H1 (cell line): ENCODE data around the gene CDC45. TPM values are rescaled to one million over a fixed set of nuclear protein-coding genes. Genes with fewer than 3 reads are reported as not detected.

Experiments
- CTCF ChIA-PET: fragments of 300-600 bp; sonication (Branson Sonifier 250); formaldehyde crosslinking; loops from one replicate; lab custom pipeline; 2021; ENCODE audit not compliant: partially characterized antibody; lab: Charles Lee
- POLR2A ChIA-PET: fragments of 300-600 bp; sonication (Branson Sonifier 250); formaldehyde crosslinking; loops from one replicate; lab custom pipeline; 2021; ENCODE audit warnings: inconsistent platforms; ENCODE audit not compliant: partially characterized antibody; lab: Charles Lee
- DNase-seq, 2 experiments: peaks; one replicate each; pipeline versions ENCODE4 v3.0.0 to v3.0.0-alpha.2; 2010 to 2022; ENCODE audit warnings: low spot score in 2 of 2, low read depth in 1 of 2, mixed read lengths in 1 of 2
- FAIRE-seq: peaks from 2 replicates; lab custom pipeline; 2011; peaks lifted over from hg19 to GRCh38; lab: Jason Lieb, UNC
- H2AFZ ChIP-seq: 2 replicates; pipeline ENCODE4 v1.8.1; 2012; ENCODE audit warnings: low read length, inconsistent platforms
- H2AK5ac ChIP-seq: 2 replicates; pipeline ENCODE4 v1.6.1; 2013; ENCODE audit warnings: low read depth, low read length
- H2BK120ac ChIP-seq: replicated peaks from 2 replicates; pipeline ENCODE3; 2013; ENCODE audit warnings: low read depth, low read length, inconsistent platforms
- H2BK12ac ChIP-seq: 2 replicates; pipeline ENCODE4 v1.6.1; 2013; ENCODE audit warnings: low read depth, low read length
- H2BK15ac ChIP-seq: 2 replicates; pipeline ENCODE4 v1.6.1; 2013; ENCODE audit warnings: low read length
- H2BK20ac ChIP-seq: 2 replicates; pipeline ENCODE4 v1.6.1; 2013; ENCODE audit warnings: low read length
- H2BK5ac ChIP-seq: 2 replicates; pipeline ENCODE4 v1.6.1; 2013; ENCODE audit warnings: low read depth, low read length
- H3K14ac ChIP-seq: 2 replicates; pipeline ENCODE4 v1.6.1; 2013; ENCODE audit warnings: inconsistent platforms; ENCODE audit not compliant: insufficient read length
- H3K18ac ChIP-seq: 2 replicates; pipeline ENCODE4 v1.6.1; 2013; ENCODE audit warnings: low read length; ENCODE audit errors: extremely low read depth
- H3K23ac ChIP-seq: 2 replicates; pipeline ENCODE4 v1.6.1; 2013; ENCODE audit warnings: inconsistent platforms; ENCODE audit not compliant: insufficient read length
- H3K23me2 ChIP-seq: 2 replicates; pipeline ENCODE4 v1.6.1; 2013; ENCODE audit warnings: low read depth, low read length
- H3K27ac ChIP-seq: 2 replicates; pipeline ENCODE4 v1.6.1; 2011; ENCODE audit warnings: low read depth, low read length, inconsistent platforms
- H3K27me3 ChIP-seq, 4 experiments: replicated peaks in 1 of 4; 1 replicate in 1 of 4; 2 replicates in 3 of 4; pipeline versions ENCODE4 v1.6.1 to v1.8.1; 2011 to 2013; ENCODE audit warnings: low read length in 3 of 4, mild to moderate bottlenecking in 3 of 4, inconsistent platforms in 2 of 4, mixed read lengths in 2 of 4, moderate library complexity in 1 of 4; ENCODE audit not compliant: control insufficient read depth in 3 of 4, insufficient read depth in 3 of 4; ENCODE audit errors: extremely low read depth in 1 of 4
- H3K36me3 ChIP-seq, 4 experiments: 2 replicates each; pipeline versions ENCODE4 v1.6.1 to v1.8.1; 2011 to 2013; ENCODE audit warnings: mild to moderate bottlenecking in 4 of 4, low read length in 3 of 4, moderate library complexity in 2 of 4, control low read depth in 1 of 4, inconsistent platforms in 1 of 4; ENCODE audit not compliant: insufficient read depth in 4 of 4, control insufficient read depth in 2 of 4
- H3K4ac ChIP-seq: replicated peaks from 2 replicates; pipeline ENCODE3; 2013; ENCODE audit warnings: low read length, low read depth, mixed read lengths, inconsistent platforms; ENCODE audit not compliant: insufficient read length
- H3K4me1 ChIP-seq, 4 experiments: replicated peaks in 1 of 4; 1 replicate in 1 of 4; 2 replicates in 3 of 4; pipeline versions ENCODE4 v1.6.1 to v1.8.1; 2011 to 2013; ENCODE audit warnings: low read length in 3 of 4, inconsistent platforms in 2 of 4, mixed read lengths in 1 of 4; ENCODE audit not compliant: insufficient read depth in 4 of 4, control insufficient read depth in 3 of 4
- H3K4me2 ChIP-seq, 2 experiments: 2 replicates each; pipeline versions ENCODE4 v1.6.1 to v1.8.1; 2011 to 2013; ENCODE audit warnings: low read depth in 2 of 2, low read length in 2 of 2, control low read depth in 1 of 2, inconsistent platforms in 1 of 2, mild to moderate bottlenecking in 1 of 2; ENCODE audit not compliant: insufficient read depth in 1 of 2
- H3K4me3 ChIP-seq, 4 experiments: fragments of 200-600, 300-600 bp in 1 of 4; sonication (generic), shearing (Covaris generic), sonication (Bioruptor Twin) in 1 of 4; 2 replicates each; pipeline versions ENCODE4 v1.5.1 to v1.8.1; 2011 to 2016; ENCODE audit warnings: low read length in 4 of 4, low read depth in 3 of 4, control low read depth in 2 of 4, inconsistent platforms in 2 of 4, mild to moderate bottlenecking in 2 of 4, mixed read lengths in 1 of 4, moderate library complexity in 1 of 4; ENCODE audit not compliant: insufficient read depth in 2 of 4; ENCODE audit errors: extremely low read depth in 1 of 4
- H3K56ac ChIP-seq: replicated peaks from 2 replicates; pipeline ENCODE3; 2013; ENCODE audit warnings: low read depth, mild to moderate bottlenecking, mixed read lengths, low read length, inconsistent platforms; ENCODE audit not compliant: insufficient read length
- H3K79me1 ChIP-seq: 2 replicates; pipeline ENCODE4 v1.6.1; 2013; ENCODE audit warnings: low read depth, low read length, control low read depth
- H3K79me2 ChIP-seq, 2 experiments: 2 replicates each; pipeline versions ENCODE4 v1.6.1 to v1.8.1; 2012 to 2013; ENCODE audit warnings: low read length in 2 of 2, mild to moderate bottlenecking in 2 of 2, inconsistent platforms in 1 of 2; ENCODE audit not compliant: insufficient read depth in 2 of 2, control insufficient read depth in 1 of 2
- H3K9ac ChIP-seq, 4 experiments: replicated peaks in 1 of 4; 1 replicate in 1 of 4; 2 replicates in 3 of 4; pipeline versions ENCODE4 v1.6.1 to v1.8.1; 2011 to 2013; ENCODE audit warnings: low read depth in 3 of 4, low read length in 3 of 4, control low read depth in 2 of 4, mild to moderate bottlenecking in 2 of 4, moderate library complexity in 2 of 4, inconsistent platforms in 1 of 4; ENCODE audit errors: extremely low read depth in 1 of 4
- H3K9me3 ChIP-seq, 2 experiments: 2 replicates each; pipeline versions ENCODE4 v1.6.1 to v1.8.1; 2012 to 2013; ENCODE audit warnings: mild to moderate bottlenecking in 2 of 2, moderate library complexity in 2 of 2, control low read depth in 1 of 2, inconsistent platforms in 1 of 2, low read depth in 1 of 2, low read length in 1 of 2, mixed read lengths in 1 of 2; ENCODE audit not compliant: insufficient read depth in 2 of 2
- H4K20me1 ChIP-seq, 2 experiments: replicated peaks in 1 of 2; 2 replicates each; pipeline versions ENCODE3 to v1.8.1; 2011 to 2013; ENCODE audit warnings: inconsistent platforms in 2 of 2, low read length in 2 of 2, mild to moderate bottlenecking in 1 of 2; ENCODE audit not compliant: insufficient read depth in 2 of 2, control insufficient read depth in 1 of 2
- H4K5ac ChIP-seq: 2 replicates; pipeline ENCODE4 v1.6.1; 2013; ENCODE audit warnings: low read length, low read depth, mixed read lengths, inconsistent platforms; ENCODE audit not compliant: insufficient read length
- H4K8ac ChIP-seq: 2 replicates; pipeline ENCODE4 v1.8.0; 2013; ENCODE audit warnings: mild to moderate bottlenecking, moderate library complexity, low read length, inconsistent platforms; ENCODE audit not compliant: insufficient read depth; ENCODE audit errors: extremely low read depth
- H4K91ac ChIP-seq: replicated peaks from 2 replicates; pipeline ENCODE3; 2013; ENCODE audit warnings: low read length, mixed read lengths, inconsistent platforms; ENCODE audit not compliant: insufficient read length
- CHD1 ChIP-seq: IDR thresholded peaks from 2 replicates; pipeline ENCODE4 v1.6.1; 2012; ENCODE audit warnings: low read depth, low read length, improper control_type of control experiment
- EP300 ChIP-seq, 2 experiments: IDR thresholded peaks; 1 replicate in 1 of 2; 2 replicates in 1 of 2; pipeline ENCODE4 v1.6.1; 2011 to 2012; ENCODE audit warnings: low read depth in 2 of 2, low read length in 2 of 2, mild to moderate bottlenecking in 2 of 2, borderline replicate concordance in 1 of 2, inconsistent platforms in 1 of 2, moderate library complexity in 1 of 2
- FOSL1 ChIP-seq: IDR thresholded peaks from 2 replicates; pipeline ENCODE4 v1.6.1; 2011; ENCODE audit warnings: mild to moderate bottlenecking, low read depth, low read length, moderate library complexity; ENCODE audit not compliant: insufficient read depth
- JUN ChIP-seq: IDR thresholded peaks from 2 replicates; pipeline ENCODE4 v1.6.1; 2011; ENCODE audit warnings: low read depth, mild to moderate bottlenecking, improper control_type of control experiment, low read length
- KDM4A ChIP-seq: IDR thresholded peaks from one replicate; pipeline ENCODE4 v1.7.1; 2012; ENCODE audit warnings: low read depth, mild to moderate bottlenecking, moderate library complexity, low read length, inconsistent platforms; ENCODE audit not compliant: severe bottlenecking
- NANOG ChIP-seq: IDR thresholded peaks from 2 replicates; pipeline ENCODE4 v1.6.1; 2011; ENCODE audit warnings: low read length, low read depth, mild to moderate bottlenecking, inconsistent platforms; ENCODE audit not compliant: insufficient read depth, poor library complexity, severe bottlenecking
- POU5F1 ChIP-seq: IDR thresholded peaks from 2 replicates; pipeline ENCODE4 v1.6.1; 2011; ENCODE audit warnings: low read depth, mild to moderate bottlenecking, low read length, moderate library complexity
- SAP30 ChIP-seq: fragments of 300-600 bp; sonication (generic); IDR thresholded peaks from 2 replicates; pipeline ENCODE4 v1.7.1; 2012; ENCODE audit warnings: low read length, moderate library complexity, mild to moderate bottlenecking, inconsistent platforms; ENCODE audit not compliant: insufficient read depth, insufficient replicate concordance
- SIX5 ChIP-seq: IDR thresholded peaks from 2 replicates; pipeline ENCODE4 v1.6.1; 2011; ENCODE audit warnings: mild to moderate bottlenecking, low read depth, low read length
- SP4 ChIP-seq: IDR thresholded peaks from 2 replicates; pipeline ENCODE4 v1.6.1; 2012; ENCODE audit warnings: low read length, inconsistent platforms
- TAF1 ChIP-seq: IDR thresholded peaks from 2 replicates; pipeline ENCODE4 v1.6.1; 2011; ENCODE audit warnings: mild to moderate bottlenecking, low read depth, low read length
- WGBS, 2 experiments: shearing (Covaris generic) in 1 of 2; methylation state at CpG; one replicate each; pipeline versions ENCODE4 v1.1.6 to v1.1.7; 2013 to 2015; ENCODE audit warnings: low lambda C conversion rate in 2 of 2, mixed read lengths in 2 of 2, inconsistent platforms in 1 of 2, low coverage in 1 of 2, missing lambda C conversion rate in 1 of 2; ENCODE audit not compliant: insufficient replicate concordance in 2 of 2, insufficient coverage in 1 of 2, insufficient read length in 1 of 2; ENCODE audit errors: extremely low coverage in 1 of 2, missing lambda C conversion rate in 1 of 2; 5-methylcytosine and 5-hydroxymethylcytosine counted together
- polyA plus RNA-seq, 7 experiments: library from polyadenylated mRNA; depleted of rRNA in 3 of 7; stranded (reverse) in 5 of 7; unstranded in 2 of 7; fragments of >200 nt in 5 of 7; fragments of 200-250 nt in 2 of 7; gene quantifications; 1 replicate in 5 of 7; 2 replicates in 1 of 7; 4 replicates in 1 of 7; pipeline versions ENCODE4 v1.2.1 to v1.2.3, GENCODE V29; 2011 to 2013; ENCODE audit warnings: missing spikeins in 2 of 7, mixed read lengths in 2 of 7
- total RNA-seq: library from RNA; stranded (reverse); fragmentation: NEBNext Ultra II Directional; extraction: Animal tissue kit (Norgen Biotek cat#: 25700); gene quantifications from 2 replicates; pipeline ENCODE4 v1.2.1, GENCODE V29; 2021

CDC45 gene
- total and polyA plus RNA-seq, 2 of the 8 experiments (the other 6 are each of a cell fraction or from before 2014, with no cell fraction given) = 31.9 to 37.7 TPM

DNA sequence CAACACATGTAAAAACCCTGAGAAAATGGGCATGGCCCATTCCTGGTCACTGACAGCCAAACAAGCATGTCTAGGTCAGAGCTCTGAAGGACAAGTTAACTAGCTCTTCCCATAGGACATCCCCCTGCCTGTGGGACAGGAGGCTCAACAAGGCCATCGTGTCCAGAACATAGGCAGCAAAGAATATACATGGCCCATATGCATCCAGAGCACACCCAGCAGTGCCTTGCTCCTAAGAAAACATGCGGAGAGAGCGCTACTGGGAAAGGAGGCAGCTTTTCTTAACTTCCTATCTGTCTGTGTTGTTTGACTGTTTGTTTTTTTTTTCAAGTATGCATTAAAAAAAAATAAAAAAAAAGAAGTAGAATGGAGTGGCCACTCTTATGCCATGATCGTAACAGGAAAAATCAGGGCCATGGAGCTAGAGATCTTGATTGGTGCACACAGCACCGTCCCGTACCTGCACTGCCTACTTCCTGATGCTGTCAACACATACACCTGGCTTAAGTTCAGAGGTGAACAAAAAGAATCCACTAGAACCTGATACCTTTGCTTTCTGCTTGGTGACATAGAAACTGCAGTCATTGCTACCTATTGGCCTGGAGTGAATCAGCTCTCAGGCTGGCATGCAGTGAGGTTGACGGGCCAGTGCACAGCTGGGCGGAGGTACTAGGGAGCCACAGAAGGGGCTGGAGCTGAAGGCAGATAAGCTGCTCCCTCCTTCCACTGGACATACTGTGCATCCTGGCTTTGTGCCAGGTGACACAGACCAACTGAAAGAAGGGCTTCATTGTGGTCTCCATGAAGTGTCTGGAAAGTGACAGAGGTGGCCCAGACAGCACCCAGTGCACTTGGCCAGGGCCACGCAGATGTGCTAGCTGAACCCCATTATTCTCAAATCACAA, 12.6 kb upstream of the CDC45 start:
- Histone ChIP-seq H2BK120ac (no peak overlapping the region), H3K4me2 (no peak overlapping the region), H3K4me1 (no peaks in the 10 kb centered on the region), H3K4ac (no peak overlapping the region), H3K14ac (no peak overlapping the region), H4K91ac (no peak overlapping the region), H3K23me2 (no peaks in the 10 kb centered on the region), H4K8ac (no peak overlapping the region), H3K79me2 (no peaks in the 10 kb centered on the region), H3K23ac (no peak overlapping the region), H4K5ac (no peak overlapping the region), H3K18ac (no peak overlapping the region), H3K36me3 (peaks cover 22 to 62% (median 52%) of the 10 kb centered on the region in 4 experiments), H3K9me3 (no peaks in the 10 kb centered on the region), H3K27ac (no peak overlapping the region), H2BK20ac (no peak overlapping the region), H3K79me1 (peaks cover 2% of the 10 kb centered on the region; the same call in 1 of the 2 replicates), H2BK5ac (no peak overlapping the region), H4K20me1 (peaks cover 0 to 13% of the 10 kb centered on the region in 2 experiments), H3K56ac (no peak overlapping the region), H2AFZ (no peak overlapping the region), H3K4me3 (no peak overlapping the region), H2BK15ac (no peak overlapping the region), H3K27me3 (no peaks in the 10 kb centered on the region), H2BK12ac (no peak overlapping the region), H3K9ac (no peak overlapping the region), H2AK5ac (no peak overlapping the region)
- FAIRE-seq (no peak), DNase-seq (no peak)
- POLR2A ChIA-PET = interaction anchor here (1.8 to 3.4 kb wide), 2 partner anchors 13 to 16 kb away, joined by 4 to 9 read pairs; partner anchors contain the start of genes CDC45 and UFD1
- CTCF ChIA-PET = interaction anchor here (0.6 to 1.1 kb wide), 5 partner anchors 15 to 1981 kb away, joined by 3 to 4 read pairs (median 3); no protein-coding TSS in a partner anchor
- WGBS, 2 experiments = 91% methylated on average over 9 of the region's 9 CpGs; no CpG with 5 or more reads in 1 of the 2 experiments
- TF ChIP-seq EP300 (IDR thresholded peaks at IDR 0.05; ENCODE audit: borderline replicate concordance in 1 of 2, low read depth in 2 of 2, low read length in 2 of 2) = no peak
- no peak for TF ChIP-seq FOSL1
- no peak for TF ChIP-seq TAF1
- no peak for TF ChIP-seq NANOG
- TF ChIP-seq JUN = no peak
- no peak for TF ChIP-seq CHD1
- no peak for TF ChIP-seq KDM4A
- no peak for TF ChIP-seq SIX5
- TF ChIP-seq POU5F1 = no peak
- no peak for TF ChIP-seq SP4
- no peak for TF ChIP-seq SAP30
